T-helper 1 cell treated with Interleukin-12 subunit alpha and Interleukin-12 subunit beta and Interleukin-4 antibody, amounts not matched to agents 30 ng/mL and 1 ng/mL, for 36 hours (primary cell): ENCODE results near the gene PCDHB14. TPM values are rescaled to one million over a fixed set of nuclear protein-coding genes. Genes with fewer than 3 reads are reported as not detected.

Source experiments
- intact Hi-C: fragments of 100-400 bp; cut with micrococcal nuclease; formaldehyde crosslinking; loops from one replicate; pipeline ENCODE4 v1.15.1; 2024
- total RNA-seq: library from RNA; stranded (reverse); gene quantifications from 2 replicates; pipeline ENCODE4 v1.2.3, GENCODE V29; 2022

The PCDHB14 gene
- total RNA-seq, 1 donor from 2014 or later, result not detected

DNA sequence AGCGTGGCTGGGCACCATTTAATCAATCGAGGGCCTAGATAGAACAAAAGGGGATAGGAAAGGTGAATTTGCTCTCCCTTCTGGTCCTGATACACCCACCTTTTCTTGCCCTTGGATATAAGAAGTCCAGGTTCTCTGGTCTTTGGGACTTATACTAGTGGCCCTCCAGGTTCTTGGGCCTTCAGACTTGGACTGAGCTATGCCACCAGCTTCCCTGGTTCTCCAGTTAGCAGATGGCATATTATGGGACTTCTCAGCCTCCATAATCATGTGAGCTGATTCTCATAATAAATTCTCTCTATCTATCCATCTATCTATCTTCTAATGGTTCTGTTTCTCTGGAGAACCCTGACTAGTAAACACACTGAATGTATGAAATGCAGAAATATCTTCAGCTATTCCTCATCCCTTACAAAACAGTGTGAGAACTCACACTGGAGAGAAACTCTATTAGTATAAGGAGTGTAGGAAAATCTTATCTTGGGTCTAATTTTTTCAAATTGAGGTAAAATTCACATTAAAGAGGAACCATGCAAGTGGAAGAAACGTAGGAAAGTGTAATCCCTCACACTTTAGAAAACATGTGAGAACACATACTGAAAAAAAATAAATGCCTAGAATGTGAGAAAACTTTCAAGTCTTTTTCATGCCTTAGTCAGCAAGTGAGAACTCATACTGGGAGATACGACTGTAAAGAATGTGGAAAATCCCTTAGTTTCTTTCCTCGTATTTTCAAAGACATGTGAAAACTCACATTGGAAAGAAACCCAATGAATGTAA, 37.5 kb downstream of the PCDHB14 start:
- intact Hi-C loops, result loop anchor here (2.0 kb wide), 1 partner anchor 60 kb away; the partner anchor contains the start of gene TAF7

DNA sequence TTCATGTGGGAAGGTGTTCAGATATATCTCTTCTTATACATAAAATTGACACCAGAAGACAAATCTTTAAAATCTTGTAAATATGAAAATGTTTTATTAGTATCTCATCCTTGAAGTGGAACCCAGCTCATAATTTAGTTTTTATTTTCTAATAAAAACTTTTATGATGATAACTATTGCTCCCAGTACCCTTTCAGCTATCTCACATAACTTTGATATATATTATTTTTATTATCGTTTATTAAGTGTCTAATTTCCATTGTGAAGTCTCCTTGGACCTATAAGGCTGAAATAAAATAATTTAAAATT, 38.0 kb downstream of the PCDHB14 start:
- intact Hi-C loops, result loop anchor here (2.0 kb wide), 1 partner anchor 60 kb away; the partner anchor contains the start of gene TAF7

DNA sequence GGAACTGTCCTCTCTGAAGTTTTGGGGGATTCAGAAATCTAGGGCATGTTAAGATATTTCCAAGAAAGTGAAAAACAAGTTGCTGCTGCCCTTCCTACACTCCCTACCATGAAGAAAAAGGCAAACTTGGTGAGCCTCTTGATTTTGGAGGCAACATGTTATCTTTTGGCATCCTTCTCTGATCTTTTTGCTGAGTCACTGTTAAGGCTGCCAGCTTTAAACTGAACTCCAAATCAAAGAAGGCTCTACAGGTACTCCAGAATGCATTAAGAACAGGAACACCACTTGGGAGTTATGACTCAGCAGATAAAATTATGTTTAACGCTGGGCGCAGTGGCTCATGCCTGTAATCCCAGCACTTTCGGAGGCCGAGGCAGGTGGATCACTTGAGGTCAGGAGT, 46.1 kb downstream of the PCDHB14 start:
- intact Hi-C loops, result no loop called here

DNA sequence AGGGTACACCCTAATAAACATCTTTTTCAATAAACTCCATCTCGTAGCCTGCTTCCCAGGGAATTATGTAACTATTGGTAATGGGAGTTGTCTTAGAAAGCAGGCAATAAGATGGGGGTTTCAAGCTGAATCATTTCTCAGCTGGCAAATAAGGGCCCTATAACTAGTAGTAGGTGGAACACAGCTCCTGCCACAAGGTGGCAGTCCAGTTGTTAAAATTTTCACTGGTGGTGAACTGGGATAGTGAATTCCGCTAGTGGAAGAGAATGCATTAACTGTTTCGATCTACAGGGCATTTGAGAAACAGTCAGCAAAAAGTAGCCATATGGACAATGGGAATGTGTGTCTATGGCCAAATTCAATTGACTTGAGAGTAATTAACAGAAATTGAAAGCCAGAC, 49.8 kb downstream of the PCDHB14 start:
- intact Hi-C loops, result no loop called here

Other genes with a start within 250 kb of the PCDHB14 start
- not detected in 2 replicates for gene PCDHB1, start 172.0 kb upstream of the PCDHB14 start, total RNA-seq
- gene PCDHB2, start 128.7 kb upstream of the PCDHB14 start, total RNA-seq, result 0.07 TPM in 1 of 2 replicates, not detected in the other
- not detected in 2 replicates for gene PCDHB3, start 122.9 kb upstream of the PCDHB14 start, total RNA-seq
- not detected in 2 replicates for gene PCDHB4, start 101.5 kb upstream of the PCDHB14 start, total RNA-seq
- not detected in 2 replicates for gene PCDHB5, start 88.1 kb upstream of the PCDHB14 start, total RNA-seq
- gene PCDHB6, start 73.3 kb upstream of the PCDHB14 start, total RNA-seq, result not detected in 2 replicates
- not detected in 2 replicates for gene PCDHB7, start 50.7 kb upstream of the PCDHB14 start, total RNA-seq
- gene PCDHB8, start 45.6 kb upstream of the PCDHB14 start, total RNA-seq, result not detected in 2 replicates
- not detected in 2 replicates for gene PCDHB16, start 41.0 kb upstream of the PCDHB14 start, total RNA-seq
- not detected in 2 replicates for gene PCDHB9, start 36.2 kb upstream of the PCDHB14 start, total RNA-seq
- gene PCDHB10, start 31.0 kb upstream of the PCDHB14 start, total RNA-seq, result not detected in 2 replicates
- gene PCDHB11, start 23.7 kb upstream of the PCDHB14 start, total RNA-seq, result not detected in 2 replicates
- gene PCDHB12, start 14.6 kb upstream of the PCDHB14 start, total RNA-seq, result not detected in 2 replicates
- gene PCDHB13, start 9.4 kb upstream of the PCDHB14 start, total RNA-seq, result not detected in 2 replicates
- gene PCDHB15, start 22.1 kb downstream of the PCDHB14 start, total RNA-seq, result not detected in 2 replicates
- gene SLC25A2, start 80.7 kb downstream of the PCDHB14 start, total RNA-seq, result 0.44 and 0.56 TPM in 2 replicates
- 61.0 and 65.9 TPM in 2 replicates for gene TAF7, start 97.4 kb downstream of the PCDHB14 start, total RNA-seq
- 0.15 and 0.17 TPM in 2 replicates for gene PCDHGA1, start 107.2 kb downstream of the PCDHB14 start, total RNA-seq
- gene PCDHGA2, start 115.4 kb downstream of the PCDHB14 start, total RNA-seq, result 0.05 and 0.07 TPM in 2 replicates
- 0.07 and 0.34 TPM in 2 replicates for gene PCDHGA3, start 120.5 kb downstream of the PCDHB14 start, total RNA-seq
- 0.15 and 0.17 TPM in 2 replicates for gene PCDHGB1, start 126.8 kb downstream of the PCDHB14 start, total RNA-seq
- 0.74 and 0.98 TPM in 2 replicates for gene PCDHGA4, start 131.7 kb downstream of the PCDHB14 start, total RNA-seq
- 1.0 and 1.3 TPM in 2 replicates for gene PCDHGB2, start 136.7 kb downstream of the PCDHB14 start, total RNA-seq
- 0.46 and 0.49 TPM in 2 replicates for gene PCDHGA5, start 140.8 kb downstream of the PCDHB14 start, total RNA-seq
- gene PCDHGB3, start 146.9 kb downstream of the PCDHB14 start, total RNA-seq, result 0.88 and 1.3 TPM in 2 replicates
- 0.44 and 0.80 TPM in 2 replicates for gene PCDHGA6, start 150.5 kb downstream of the PCDHB14 start, total RNA-seq
- gene PCDHGA7, start 159.4 kb downstream of the PCDHB14 start, total RNA-seq, result 0.15 and 0.24 TPM in 2 replicates
- gene PCDHGB4, start 164.4 kb downstream of the PCDHB14 start, total RNA-seq, result 0.17 TPM in 2 replicates
- 0.07 and 0.15 TPM in 2 replicates for gene PCDHGA8, start 169.3 kb downstream of the PCDHB14 start, total RNA-seq
- gene PCDHGB5, start 174.6 kb downstream of the PCDHB14 start, total RNA-seq, result 0.46 and 0.66 TPM in 2 replicates
- gene PCDHGA9, start 179.4 kb downstream of the PCDHB14 start, total RNA-seq, result 0.17 and 0.27 TPM in 2 replicates
- 0.22 and 0.37 TPM in 2 replicates for gene PCDHGB6, start 184.7 kb downstream of the PCDHB14 start, total RNA-seq
- 0.20 and 0.27 TPM in 2 replicates for gene PCDHGA10, start 189.6 kb downstream of the PCDHB14 start, total RNA-seq
- gene PCDHGB7, start 194.3 kb downstream of the PCDHB14 start, total RNA-seq, result 0.07 and 0.29 TPM in 2 replicates
- 0.24 and 0.32 TPM in 2 replicates for gene PCDHGA11, start 197.7 kb downstream of the PCDHB14 start, total RNA-seq
- gene PCDHGA12, start 207.2 kb downstream of the PCDHB14 start, total RNA-seq, result 0.12 and 0.20 TPM in 2 replicates